Activated CD4-positive, alpha-beta T cell treated with anti-CD3 and anti-CD28 coated beads for 36 hours (primary cell): Measurements from ENCODE around the gene CYRIA. TPM values are rescaled to one million over a fixed set of nuclear protein-coding genes. Genes with fewer than 3 reads are reported as not detected.
A peak's percentile ranks its signal among the peaks of the same experiment; 100 is the strongest.

Source experiments
- ATAC-seq: fragments of 200-7000 bp; cut with Tn5 transposase; one replicate; pipeline ENCODE4 v1.10.0; 2021; ENCODE audit warnings: mild to moderate bottlenecking, moderate library complexity
- CTCF ChIA-PET: fragments of 350-600 bp; sonication (Branson Sonifier 250); formaldehyde crosslinking; loops from one replicate; lab custom pipeline; 2021; ENCODE audit warnings: antibody characterized with exemption; lab: Charles Lee
- POLR2A ChIA-PET: fragments of 350-600 bp; sonication (Branson Sonifier 250); formaldehyde crosslinking; loops from one replicate; lab custom pipeline; 2021; ENCODE audit warnings: antibody characterized with exemption, inconsistent platforms; lab: Charles Lee
- DNase-seq: peaks from one replicate; pipeline ENCODE4 v3.0.0-alpha.2; 2020
- H3K27ac Mint-ChIP-seq: one replicate; pipeline ENCODE4 v1.8.0; 2021; ENCODE audit warnings: mixed read lengths
- H3K27me3 Mint-ChIP-seq: one replicate; pipeline ENCODE4 v1.8.0; 2021; ENCODE audit warnings: mixed read lengths
- H3K36me3 Mint-ChIP-seq: one replicate; pipeline ENCODE4 v1.8.0; 2021; ENCODE audit warnings: low read depth, mixed read lengths
- H3K4me1 Mint-ChIP-seq: one replicate; pipeline ENCODE4 v1.8.0; 2021; ENCODE audit warnings: mixed read lengths
- H3K4me3 Mint-ChIP-seq: one replicate; pipeline ENCODE4 v1.8.0; 2021; ENCODE audit warnings: mild to moderate bottlenecking, moderate library complexity, mixed read lengths
- H3K9me3 Mint-ChIP-seq: one replicate; pipeline ENCODE4 v1.8.0; 2021; ENCODE audit warnings: low read depth, mixed read lengths
- intact Hi-C, 2 experiments: fragments of 100-400 bp; cut with DNase I in 1 of 2; cut with micrococcal nuclease in 1 of 2; formaldehyde crosslinking; loops; one replicate each; pipeline versions ENCODE4 v1.14.2 to v1.15.1; 2022 to 2024; cut with DNase I, micrococcal nuclease
- total RNA-seq, 2 experiments: library from RNA; stranded (reverse); gene quantifications; one replicate each; pipeline ENCODE4 v1.2.3, GENCODE V29; 2021

The CYRIA gene
- total RNA-seq, 2 experiments from 2014 or later, result 2.5 to 2.8 TPM

DNA sequence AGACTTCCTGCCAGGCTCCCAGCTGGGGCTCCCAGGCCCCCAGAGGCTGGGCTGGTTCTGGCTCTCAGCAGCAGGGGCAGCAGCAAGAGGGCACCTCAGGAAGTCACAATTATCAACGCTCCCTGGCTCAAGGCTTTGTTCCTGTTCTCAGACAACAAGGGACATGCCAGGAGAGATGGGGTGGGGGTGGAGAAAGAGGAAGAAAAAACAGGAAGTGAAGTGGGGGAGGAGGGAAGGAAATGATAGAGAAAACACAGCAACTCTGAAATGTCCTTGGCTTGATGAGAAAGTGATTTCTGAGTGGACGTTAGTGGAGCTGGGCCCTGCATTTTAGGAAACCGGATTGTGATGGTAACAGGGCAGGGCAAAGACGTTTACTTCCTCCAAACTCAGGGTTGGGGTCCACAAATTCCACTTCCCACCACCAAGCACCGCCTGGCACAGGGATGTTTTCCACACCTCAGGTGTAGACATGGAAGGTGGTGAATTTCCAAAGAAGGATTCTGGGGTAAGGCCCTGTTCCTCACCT, 40.4 kb downstream of the CYRIA start:
- DNase-seq (no peak), ATAC-seq (no peak)
- H3K36me3 Mint-ChIP-seq, result no peaks in the 10 kb centered on the region
- no peaks in the 10 kb centered on the region for H3K27me3 Mint-ChIP-seq
- H3K4me3 Mint-ChIP-seq, result no peak overlapping the region
- CTCF ChIA-PET, result interaction anchor here (0.7 to 4.1 kb wide), 2 partner anchors 16 to 617 kb away, joined by 3 to 19 read pairs; no protein-coding TSS in a partner anchor
- H3K27ac Mint-ChIP-seq, result peak overlapping the region; percentile 48
- intact Hi-C loops, result no loop called here
- H3K4me1 Mint-ChIP-seq, result peaks cover 50% of the 10 kb centered on the region
- no peaks in the 10 kb centered on the region for H3K9me3 Mint-ChIP-seq
- POLR2A ChIA-PET, result no interaction called here

DNA sequence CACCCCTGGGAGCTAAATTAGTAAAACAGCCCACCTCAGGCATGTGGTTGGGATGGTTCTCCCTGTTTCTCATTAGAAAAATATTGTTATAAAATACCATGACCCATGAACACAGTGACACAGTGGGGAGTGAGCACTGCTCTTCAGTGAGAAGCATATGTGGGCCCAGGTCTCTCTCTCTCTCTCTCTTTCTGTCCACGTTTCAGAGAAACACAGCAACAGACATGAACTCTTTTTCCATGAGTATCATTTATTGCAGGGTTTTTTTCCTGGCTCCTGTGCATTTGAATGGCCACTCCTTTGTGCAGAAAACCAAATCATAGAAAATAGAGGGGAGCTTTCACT, 41.2 kb downstream of the CYRIA start:
- intact Hi-C loops, result no loop called here
- Mint-ChIP-seq H3K27me3 (no peaks in the 10 kb centered on the region), H3K36me3 (no peaks in the 10 kb centered on the region), H3K4me1 (peaks cover 50% of the 10 kb centered on the region), H3K4me3 (no peak overlapping the region), H3K9me3 (no peaks in the 10 kb centered on the region), H3K27ac (no peak overlapping the region)
- ATAC-seq (no peak), DNase-seq (no peak)
- ChIA-PET POLR2A (no interaction called here), CTCF (interaction anchor here (0.7 to 4.1 kb wide), 2 partner anchors 16 to 618 kb away, joined by 3 to 19 read pairs; no protein-coding TSS in a partner anchor)

DNA sequence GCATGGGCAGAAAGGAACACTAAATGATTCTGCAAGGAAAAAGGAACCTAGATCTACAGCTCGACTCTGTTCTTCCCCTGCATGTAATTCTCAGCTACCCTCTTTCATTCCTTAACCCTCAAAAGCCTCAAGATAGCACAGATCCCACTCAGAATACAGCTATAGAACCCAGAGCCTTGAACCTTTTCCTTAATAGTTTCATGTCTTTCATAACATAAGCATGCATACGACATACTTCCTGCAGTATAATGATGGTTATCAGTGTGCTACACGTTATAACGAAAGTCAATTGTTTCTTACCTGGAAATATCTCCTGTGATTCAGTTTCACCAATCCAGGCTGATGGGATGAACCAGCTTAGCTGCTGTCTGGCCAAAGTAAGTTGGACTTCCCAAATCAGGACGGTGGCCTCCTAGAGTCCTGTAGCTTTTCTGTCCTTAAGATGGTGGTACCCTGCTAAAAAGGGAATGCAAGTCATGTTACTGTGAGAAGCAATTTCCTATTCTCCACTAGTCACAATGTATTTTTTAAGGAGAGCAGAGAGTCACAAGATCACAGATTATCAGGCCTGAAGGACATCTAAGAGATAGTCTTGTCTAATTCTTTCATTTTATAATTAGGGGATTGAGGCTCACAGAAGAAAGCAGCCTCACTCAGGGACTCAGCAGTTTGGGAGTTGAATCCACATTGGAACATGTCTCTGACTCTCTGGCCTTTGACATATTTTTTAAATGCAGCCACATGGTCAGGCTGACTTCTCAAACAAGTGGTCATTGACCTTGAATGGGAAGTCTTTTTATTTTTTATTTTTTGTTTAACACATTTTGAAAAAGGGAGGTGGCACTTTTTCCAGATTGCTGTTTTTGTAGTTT, 41.8 kb downstream of the CYRIA start:
- DNase-seq (no peak), ATAC-seq (peak; percentile 54)
- H3K27ac Mint-ChIP-seq, result peak overlapping the region; percentile 11
- no peak overlapping the region for H3K4me3 Mint-ChIP-seq
- POLR2A ChIA-PET, result interaction anchor here (0.5 kb wide), 1 partner anchor 205 kb away, joined by 4 read pairs; no protein-coding TSS in a partner anchor
- H3K27me3 Mint-ChIP-seq, result no peaks in the 10 kb centered on the region
- CTCF ChIA-PET, result interaction anchor here (0.6 to 4.1 kb wide), 6 partner anchors 15 to 136 kb away, joined by 3 to 19 read pairs (median 8); no protein-coding TSS in a partner anchor
- H3K9me3 Mint-ChIP-seq, result no peaks in the 10 kb centered on the region
- no peaks in the 10 kb centered on the region for H3K36me3 Mint-ChIP-seq
- peaks cover 46% of the 10 kb centered on the region for H3K4me1 Mint-ChIP-seq
- intact Hi-C loops, result loop anchor here in 1 of 2 experiments (2.0 kb wide), 1 partner anchor 105 kb away; no protein-coding TSS in a partner anchor

DNA sequence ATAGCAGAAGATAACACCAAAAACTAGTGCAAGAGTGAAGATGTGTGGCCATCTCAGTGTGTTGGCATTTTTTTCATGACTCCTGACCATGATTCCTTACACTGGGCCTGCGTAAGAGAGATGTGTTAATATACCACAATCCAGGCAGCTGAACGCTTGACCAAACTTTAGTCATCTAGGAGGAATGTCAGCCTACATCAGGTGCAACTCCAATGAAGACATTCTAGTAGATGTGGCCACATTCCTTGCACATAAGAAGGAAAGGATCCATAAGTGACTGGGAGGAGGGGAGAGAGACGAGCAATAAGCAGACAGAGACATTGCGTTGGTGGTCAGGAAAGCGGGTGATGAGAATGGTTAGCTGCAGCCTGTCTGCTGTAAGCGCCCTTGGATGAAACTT, 42.6 kb downstream of the CYRIA start:
- CTCF ChIA-PET, result interaction anchor here (0.9 to 4.1 kb wide), 10 partner anchors 8 to 137 kb away, joined by 3 to 19 read pairs (median 4); no protein-coding TSS in a partner anchor
- Mint-ChIP-seq H3K27me3 (no peaks in the 10 kb centered on the region), H3K9me3 (no peaks in the 10 kb centered on the region), H3K4me1 (peaks cover 46% of the 10 kb centered on the region), H3K27ac (peak overlapping the region; percentile 44), H3K36me3 (no peaks in the 10 kb centered on the region), H3K4me3 (no peak overlapping the region)
- intact Hi-C loops, result loop anchor here in 1 of 2 experiments (2.0 kb wide), 1 partner anchor 106 kb away; no protein-coding TSS in a partner anchor
- POLR2A ChIA-PET, result no interaction called here
- DNase-seq, result no peak
- ATAC-seq, result no peak

DNA sequence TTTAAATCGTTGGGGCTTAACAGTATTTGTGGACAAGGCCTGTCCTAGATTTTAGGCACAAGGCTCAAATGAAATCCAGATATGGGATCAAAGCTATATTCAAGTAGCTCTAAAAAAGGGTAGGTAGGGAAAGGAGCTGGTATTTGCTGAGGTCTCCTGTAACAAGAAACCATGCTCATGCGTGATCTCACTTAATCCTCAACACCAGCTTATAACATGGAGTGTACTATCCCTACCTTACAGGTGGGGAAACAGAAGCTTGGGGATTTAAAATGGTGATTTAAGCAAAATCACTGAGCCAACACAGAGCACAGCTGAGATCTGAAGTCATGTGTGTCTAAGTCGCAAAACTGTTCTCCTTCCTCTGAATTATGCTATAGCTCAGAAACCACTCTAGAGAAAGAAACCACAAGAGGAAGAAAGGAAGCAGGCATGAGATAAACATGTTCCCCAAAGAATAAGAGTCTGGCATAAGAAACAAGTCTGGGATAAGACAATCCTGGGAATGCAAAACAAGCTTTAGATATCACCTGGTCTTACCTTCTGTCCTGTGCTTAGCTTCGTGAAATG, 43.1 kb downstream of the CYRIA start:
- intact Hi-C loops, result loop anchor here in 1 of 2 experiments (2.0 kb wide), 1 partner anchor 106 kb away; no protein-coding TSS in a partner anchor
- POLR2A ChIA-PET, result no interaction called here
- DNase-seq (no peak), ATAC-seq (no peak)
- CTCF ChIA-PET, result interaction anchor here (0.9 to 4.1 kb wide), 10 partner anchors 9 to 138 kb away, joined by 3 to 19 read pairs (median 4); no protein-coding TSS in a partner anchor
- Mint-ChIP-seq H3K36me3 (no peaks in the 10 kb centered on the region), H3K9me3 (no peaks in the 10 kb centered on the region), H3K4me1 (peaks cover 46% of the 10 kb centered on the region), H3K27me3 (no peaks in the 10 kb centered on the region), H3K27ac (no peak overlapping the region), H3K4me3 (no peak overlapping the region)

DNA sequence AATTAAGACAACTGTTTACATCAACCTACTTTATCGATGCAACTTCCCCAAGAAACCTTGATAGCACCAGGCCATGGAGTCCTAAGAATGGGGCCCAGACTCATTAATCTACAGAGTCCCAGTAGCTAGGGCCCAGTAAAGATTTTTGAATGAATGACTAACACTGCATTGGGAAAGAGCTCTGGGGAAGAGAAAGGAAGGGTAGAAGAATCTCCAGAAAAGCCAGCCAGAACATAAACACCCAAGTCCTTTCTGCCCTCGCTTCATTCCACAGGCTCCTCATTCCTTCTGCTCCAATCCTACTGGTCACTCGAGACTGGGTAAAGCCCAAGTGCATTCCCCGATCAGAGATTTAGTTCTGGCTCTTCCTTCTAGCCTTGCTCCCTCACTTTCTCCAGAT, 44.3 kb downstream of the CYRIA start:
- DNase-seq (no peak), ATAC-seq (no peak)
- POLR2A ChIA-PET, result no interaction called here
- intact Hi-C loops, result no loop called here
- Mint-ChIP-seq H3K27ac (no peak overlapping the region), H3K36me3 (no peaks in the 10 kb centered on the region), H3K27me3 (no peaks in the 10 kb centered on the region), H3K4me1 (peaks cover 40% of the 10 kb centered on the region), H3K9me3 (no peaks in the 10 kb centered on the region), H3K4me3 (no peak overlapping the region)
- CTCF ChIA-PET, result interaction anchor here (2.7 to 4.1 kb wide), 3 partner anchors 13 to 135 kb away, joined by 12 to 19 read pairs (median 16); no protein-coding TSS in a partner anchor

DNA sequence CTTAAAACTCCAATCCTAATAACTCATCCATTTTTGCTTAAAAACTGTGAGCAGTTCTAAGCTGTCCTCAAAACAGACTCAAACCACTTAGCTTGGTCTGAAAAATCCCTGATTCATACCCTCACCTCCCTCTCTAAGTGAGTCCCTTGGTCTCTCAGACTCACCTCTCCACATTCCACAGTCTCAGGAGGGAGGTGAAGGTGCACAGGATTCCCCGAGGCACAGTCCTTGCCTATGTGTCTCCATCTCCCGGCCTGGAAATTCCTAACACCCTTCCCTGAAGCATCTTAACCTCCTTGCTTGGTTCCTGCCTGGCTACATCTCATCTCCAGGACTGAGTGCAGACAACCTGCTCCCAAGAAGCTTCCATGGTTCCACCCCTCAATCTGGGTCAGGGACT, 45.0 kb downstream of the CYRIA start:
- no peak for DNase-seq
- CTCF ChIA-PET, result no interaction called here
- ATAC-seq, result no peak
- Mint-ChIP-seq H3K4me1 (peaks cover 38% of the 10 kb centered on the region), H3K36me3 (no peaks in the 10 kb centered on the region), H3K27me3 (no peaks in the 10 kb centered on the region), H3K4me3 (no peak overlapping the region), H3K27ac (no peak overlapping the region), H3K9me3 (no peaks in the 10 kb centered on the region)
- intact Hi-C loops, result no loop called here
- POLR2A ChIA-PET, result no interaction called here

DNA sequence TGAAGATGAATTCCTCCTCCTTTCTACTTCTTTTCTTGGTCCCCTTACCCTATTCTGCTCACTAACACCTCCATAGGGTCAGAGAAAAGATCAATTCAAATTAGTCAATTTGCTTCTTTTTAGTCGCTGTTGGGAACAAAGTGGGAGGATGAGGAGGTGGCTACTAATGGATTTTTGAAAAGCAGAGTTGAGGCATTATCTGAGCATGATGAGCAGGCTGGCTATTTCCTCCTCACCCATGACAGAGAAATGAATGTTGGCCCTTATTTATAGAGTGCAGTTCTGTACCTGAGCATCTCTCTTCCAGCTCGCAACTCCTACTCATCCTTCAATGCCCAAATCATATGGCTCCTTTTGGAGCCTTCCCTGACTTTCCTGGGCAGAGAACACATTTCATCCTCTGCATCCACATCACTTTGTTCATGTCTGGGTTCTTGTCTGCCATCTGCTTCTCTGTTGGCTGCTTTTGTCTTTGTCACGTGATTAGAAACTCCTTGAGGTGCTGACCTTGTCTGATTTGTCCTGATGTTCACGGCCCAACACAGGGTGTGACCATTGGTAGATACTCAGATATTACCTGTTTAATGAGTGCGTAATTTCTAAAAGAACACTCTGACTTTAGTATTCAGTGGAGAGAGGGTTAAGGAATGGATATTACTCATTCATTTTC, 45.9 kb downstream of the CYRIA start:
- ChIA-PET CTCF (interaction anchor here (0.6 to 3.4 kb wide), 4 partner anchors 11 to 1197 kb away, joined by 3 to 20 read pairs (median 6); no protein-coding TSS in a partner anchor), POLR2A (no interaction called here)
- ATAC-seq (no peak), DNase-seq (no peak)
- peaks cover 30% of the 10 kb centered on the region for H3K4me1 Mint-ChIP-seq
- H3K27ac Mint-ChIP-seq, result no peak overlapping the region
- intact Hi-C loops, result no loop called here
- H3K27me3 Mint-ChIP-seq, result no peaks in the 10 kb centered on the region
- H3K9me3 Mint-ChIP-seq, result no peaks in the 10 kb centered on the region
- H3K36me3 Mint-ChIP-seq, result no peaks in the 10 kb centered on the region
- H3K4me3 Mint-ChIP-seq, result no peak overlapping the region

DNA sequence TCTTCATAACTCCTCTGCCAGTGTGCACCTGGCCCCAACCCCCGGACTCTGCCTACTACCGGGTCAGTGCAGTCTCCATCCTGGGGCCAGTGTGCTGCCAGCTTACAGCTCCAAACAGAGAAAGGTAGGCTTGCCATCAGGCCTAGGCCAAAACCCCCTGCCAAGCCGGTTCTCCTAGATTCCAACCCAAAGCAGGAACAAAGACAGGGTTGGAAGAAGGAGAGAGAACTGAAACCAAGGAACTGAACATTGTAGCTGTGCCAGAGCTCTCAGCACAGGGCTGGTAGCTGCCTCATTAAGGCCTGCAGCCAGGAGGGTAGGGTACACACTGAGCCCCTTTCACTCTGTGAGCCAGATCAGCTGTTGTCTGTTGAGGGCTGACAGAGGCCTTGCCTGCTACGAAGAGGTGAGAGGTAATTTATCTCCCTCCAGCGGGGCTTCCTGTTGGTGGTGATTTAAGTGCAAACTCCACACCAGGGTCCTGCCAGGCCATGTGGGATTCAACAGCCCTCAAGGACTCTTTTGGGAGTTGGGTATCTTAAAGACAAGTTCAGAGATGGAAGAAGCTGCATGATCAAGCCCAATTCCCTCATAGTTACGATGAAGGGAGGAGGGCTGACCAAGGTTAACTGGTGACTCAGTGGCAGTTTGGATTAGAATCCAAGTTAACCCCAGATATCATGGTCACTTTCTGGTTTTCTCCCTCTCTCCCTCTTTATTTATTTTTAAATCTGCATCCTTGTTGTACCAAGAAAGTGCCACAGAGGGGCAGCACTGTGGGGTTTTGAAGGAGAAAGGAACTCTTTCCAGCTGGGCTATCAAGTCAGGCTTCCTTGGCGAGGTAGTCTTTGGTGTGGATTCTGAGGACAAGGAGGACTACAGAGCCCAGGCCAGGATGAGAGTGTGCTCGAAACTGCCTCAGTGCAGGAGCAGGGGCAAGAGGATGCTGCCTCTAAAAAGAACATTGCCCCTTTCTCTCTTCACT, 48.1 kb downstream of the CYRIA start:
- intact Hi-C loops, result no loop called here
- POLR2A ChIA-PET, result no interaction called here
- no peak for ATAC-seq

More for the DNA sequence above, 48.1 kb downstream of the CYRIA start:
- no peak overlapping the region for H3K27ac Mint-ChIP-seq
- H3K36me3 Mint-ChIP-seq, result no peaks in the 10 kb centered on the region
- no peaks in the 10 kb centered on the region for H3K9me3 Mint-ChIP-seq
- CTCF ChIA-PET, result interaction anchor here (0.6 to 3.4 kb wide), 4 partner anchors 9 to 139 kb away, joined by 3 to 20 read pairs (median 4); no protein-coding TSS in a partner anchor
- peaks cover 5% of the 10 kb centered on the region for H3K27me3 Mint-ChIP-seq
- DNase-seq, result peak; percentile 15
- H3K4me3 Mint-ChIP-seq, result no peak overlapping the region
- H3K4me1 Mint-ChIP-seq, result peaks cover 11% of the 10 kb centered on the region
